ENCODE measurements around the gene WDR37.
A peak's percentile ranks its signal among the peaks of the same experiment; 100 is the strongest.
"Not testable (repeated sequence)": the region's sequence is repeated elsewhere in the genome, so short reads cannot be mapped to it uniquely, and the experiment has no call there.

Gene WDR37

GRCh38 chr10:1056326-1057105, at the start of gene WDR37:
Gene WDR37 (plus strand): TSS chr10:1056385. CDS start chr10:1072156, 15,771 bp downstream.
- peak; percentile 93 for DNase-seq (ENCODE audit: low spot score)

GRCh38 chr10:1006573-1006972, 49.6 kb upstream of the WDR37 start:
- DNase-seq (ENCODE audit: low spot score): no peak

GRCh38 chr10:1007583-1007982, 48.6 kb upstream of the WDR37 start:
- no peak for DNase-seq (ENCODE audit: low spot score)

- no peak for DNase-seq (ENCODE audit: low spot score)
Observed at GRCh38 chr10:1009071-1009494, 47.1 kb upstream of the WDR37 start.

- not testable (repeated sequence) for DNase-seq (ENCODE audit: low spot score)
Observed at GRCh38 chr10:1009947-1010346, 46.2 kb upstream of the WDR37 start.

GRCh38 chr10:1010703-1011102, 45.5 kb upstream of the WDR37 start:
- no peak for DNase-seq (ENCODE audit: low spot score)

- no peak for DNase-seq (ENCODE audit: low spot score)
Observed at GRCh38 chr10:1011696-1012095, 44.5 kb upstream of the WDR37 start.

GRCh38 chr10:1015688-1016087, 40.5 kb upstream of the WDR37 start:
- no peak for DNase-seq (ENCODE audit: low spot score)

- DNase-seq (ENCODE audit: low spot score): no peak
Observed at GRCh38 chr10:1019362-1019761, 36.8 kb upstream of the WDR37 start.

- DNase-seq (ENCODE audit: low spot score): no peak
Observed at GRCh38 chr10:1020460-1020859, 35.7 kb upstream of the WDR37 start.

- DNase-seq (ENCODE audit: low spot score): no peak
Observed at GRCh38 chr10:1020958-1021357, 35.2 kb upstream of the WDR37 start.

GRCh38 chr10:1022413-1022812, 33.8 kb upstream of the WDR37 start:
- DNase-seq (ENCODE audit: low spot score): no peak

GRCh38 chr10:1024103-1024502, 32.1 kb upstream of the WDR37 start:
- no peak for DNase-seq (ENCODE audit: low spot score)

GRCh38 chr10:1025683-1026082, 30.5 kb upstream of the WDR37 start, which contains the start of gene IDI2:
Gene IDI2 (minus strand): TSS chr10:1025859. CDS start chr10:1024723, 1,136 bp downstream.
- DNase-seq (ENCODE audit: low spot score): no peak

- DNase-seq (ENCODE audit: low spot score): no peak
Observed at GRCh38 chr10:1026578-1026977, 29.6 kb upstream of the WDR37 start.

- no peak for DNase-seq (ENCODE audit: low spot score)
Observed at GRCh38 chr10:1029838-1030237, 26.3 kb upstream of the WDR37 start.

- DNase-seq (ENCODE audit: low spot score): no peak
Observed at GRCh38 chr10:1033601-1034000, 22.6 kb upstream of the WDR37 start.

GRCh38 chr10:1034758-1035157, 21.4 kb upstream of the WDR37 start:
- DNase-seq (ENCODE audit: low spot score): no peak

- no peak for DNase-seq (ENCODE audit: low spot score)
Observed at GRCh38 chr10:1035201-1035600, 21.0 kb upstream of the WDR37 start.

- no peak for DNase-seq (ENCODE audit: low spot score)
Observed at GRCh38 chr10:1036341-1036791, 19.8 kb upstream of the WDR37 start.

GRCh38 chr10:1037098-1037497, 19.1 kb upstream of the WDR37 start:
- no peak for DNase-seq (ENCODE audit: low spot score)

GRCh38 chr10:1038769-1039168, 17.4 kb upstream of the WDR37 start:
- not testable (repeated sequence) for DNase-seq (ENCODE audit: low spot score)

GRCh38 chr10:1040133-1040532, 16.1 kb upstream of the WDR37 start:
- DNase-seq (ENCODE audit: low spot score): no peak

GRCh38 chr10:1041514-1041913, 14.7 kb upstream of the WDR37 start:
- no peak for DNase-seq (ENCODE audit: low spot score)

Measured in left forelimb (tissue), 1 donor.